Stimulated activated CD4-positive, alpha-beta T cell treated with anti-CD3 and anti-CD28 coated beads, Interleukin-4, amount 100 ng/mL, for 1 hour (primary cell): Measurements from ENCODE around the gene EPS8L2.
"Not testable (repeated sequence)": the region's sequence is repeated elsewhere in the genome, so short reads cannot be mapped to it uniquely, and the experiment has no call there.

Experiments used
- DNase-seq: peaks from one replicate; pipeline ENCODE4 v3.0.0-alpha.2; 2020

EPS8L2 gene

GRCh38 chr11:705646-706438, at the start of gene EPS8L2:
Gene EPS8L2 (plus strand): TSS chr11:706231. CDS start chr11:709408, 3,177 bp downstream.
- peak; percentile 29 for DNase-seq

GRCh38 chr11:656426-656825, 49.6 kb upstream of the EPS8L2 start:
- DNase-seq, result no peak

DNA sequence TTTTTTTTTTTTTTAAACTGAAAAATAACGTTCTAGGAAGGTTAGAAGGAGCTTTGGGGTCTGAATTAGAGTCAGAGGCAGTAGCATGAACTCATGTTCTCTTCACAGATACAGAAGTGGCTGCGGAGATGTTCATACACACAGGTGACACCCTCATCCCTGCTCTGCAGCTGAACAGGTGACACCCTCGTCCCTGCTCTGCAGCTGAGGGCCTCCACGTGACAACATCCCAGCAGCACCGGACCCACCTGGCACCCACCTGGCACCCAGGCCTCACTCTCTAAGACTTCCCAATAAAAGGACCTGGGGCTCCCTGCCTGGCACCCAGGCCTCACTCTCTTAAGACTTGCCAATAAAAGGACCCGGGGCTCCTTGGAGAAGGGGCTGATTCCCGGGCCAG, 49.2 kb upstream of the EPS8L2 start:
- DNase-seq, result no peak

- DNase-seq, result no peak
Measured at GRCh38 chr11:657691-658126, 48.3 kb upstream of the EPS8L2 start.

DNA sequence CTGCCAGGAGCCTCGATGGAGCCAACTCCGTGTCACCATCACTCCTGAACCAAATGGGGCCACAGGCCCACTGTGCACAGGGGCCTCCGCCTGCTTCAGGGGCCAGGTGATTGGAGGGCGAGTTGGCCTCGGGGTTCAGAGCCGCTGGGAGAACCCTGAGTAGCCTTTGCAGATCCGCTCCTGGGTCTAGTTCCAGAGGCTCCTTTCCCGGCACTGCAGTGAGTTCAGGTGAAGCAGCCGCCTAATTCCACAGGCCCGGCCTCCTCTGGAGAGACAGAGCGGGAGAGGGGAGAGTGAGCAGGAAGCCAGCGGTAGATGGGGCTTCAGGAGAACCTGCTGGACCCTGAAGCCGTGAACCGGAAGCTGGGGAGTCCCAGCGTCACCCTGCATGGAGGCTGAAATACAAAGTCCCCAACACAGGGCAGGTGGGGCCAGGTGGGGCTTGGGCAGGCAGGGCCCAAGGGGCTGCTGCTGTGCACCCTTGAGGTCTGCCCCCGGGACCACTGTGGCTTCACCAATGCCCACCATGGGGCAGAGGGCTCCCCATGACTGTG, 46.4 kb upstream of the EPS8L2 start:
- DNase-seq, result no peak

GRCh38 chr11:660281-660680, 45.8 kb upstream of the EPS8L2 start:
- DNase-seq, result no peak

DNA sequence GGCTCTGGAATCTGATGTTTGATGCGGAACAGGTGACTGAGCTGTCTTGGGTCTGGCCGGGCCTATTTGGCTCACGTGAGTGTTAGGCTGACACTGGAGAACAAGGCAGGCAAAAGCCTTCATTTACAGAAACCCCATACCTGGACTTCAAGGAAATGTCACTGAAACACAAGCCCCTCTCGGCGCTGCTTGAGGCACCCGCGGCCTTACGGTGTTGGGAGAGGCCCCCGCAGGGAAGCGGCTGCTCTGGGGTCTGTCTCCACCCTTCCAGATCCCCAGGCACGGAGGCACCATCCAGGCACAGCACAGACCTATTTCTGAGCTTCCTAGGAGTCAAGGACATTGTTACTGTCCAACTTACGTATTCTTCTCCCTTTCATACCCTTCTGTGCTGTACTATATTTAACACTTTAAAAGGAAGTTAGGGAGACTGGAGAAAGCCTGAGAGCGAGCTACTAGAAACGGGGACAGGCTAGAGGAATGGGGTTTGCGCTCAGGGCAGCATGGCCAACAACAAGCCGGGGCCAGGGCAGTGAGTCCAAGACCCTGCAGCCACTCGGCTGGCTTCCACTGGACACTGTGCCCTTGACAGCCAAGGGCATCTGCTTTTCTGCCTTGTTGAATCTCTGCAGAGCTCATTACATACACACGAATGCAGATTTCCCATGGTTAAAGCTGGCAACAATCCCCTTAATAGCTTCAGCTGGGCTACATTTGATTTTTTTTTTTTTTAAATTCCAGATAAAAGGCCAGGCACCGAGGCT, 45.2 kb upstream of the EPS8L2 start:
- DNase-seq, result no peak

- peak; percentile 36 for DNase-seq
Measured at GRCh38 chr11:662689-663274, 43.2 kb upstream of the EPS8L2 start.

GRCh38 chr11:665062-665703, 40.8 kb upstream of the EPS8L2 start:
- no peak for DNase-seq

GRCh38 chr11:665704-666281, 40.2 kb upstream of the EPS8L2 start:
- no peak for DNase-seq

DNA sequence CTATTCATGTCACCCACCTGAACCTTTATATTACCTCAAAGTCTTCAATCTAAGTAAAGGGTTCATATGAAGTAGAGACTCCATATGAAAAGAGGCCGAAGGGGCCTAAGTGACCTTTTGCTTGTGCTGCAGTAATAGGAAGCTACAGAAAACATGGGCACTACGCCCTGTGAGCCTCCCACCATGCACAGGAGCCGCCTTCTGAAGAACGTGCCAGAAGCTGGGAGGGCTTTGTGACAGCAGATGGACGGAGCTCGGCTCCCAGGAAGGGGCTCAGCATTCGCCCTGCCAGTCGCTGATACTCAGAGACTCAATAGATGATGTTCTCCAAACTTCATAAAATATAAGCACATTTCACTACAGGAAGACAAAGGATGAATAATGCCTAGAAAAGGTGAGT, 32.2 kb upstream of the EPS8L2 start:
- no peak for DNase-seq

DNA sequence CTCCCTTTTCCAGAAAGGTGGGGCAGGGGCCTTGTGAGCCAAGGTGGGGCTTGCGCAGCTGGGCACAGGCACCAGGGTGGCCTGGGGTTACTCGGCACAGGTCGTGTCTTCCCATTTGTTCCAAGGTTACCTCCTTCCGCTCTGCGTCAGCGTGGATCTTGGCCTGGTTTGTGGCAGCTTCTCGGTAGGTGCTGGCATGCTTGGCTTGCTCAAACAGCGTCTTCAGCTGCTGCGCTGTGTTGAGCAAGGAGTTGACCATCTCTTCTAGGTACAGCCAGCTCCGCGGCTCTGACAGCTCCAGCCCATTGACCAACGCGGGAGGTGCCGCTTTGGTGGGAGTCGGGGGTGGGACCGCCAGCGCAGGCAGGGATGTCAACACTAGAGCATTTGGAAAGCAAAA, 31.6 kb upstream of the EPS8L2 start:
- DNase-seq, result no peak

DNA sequence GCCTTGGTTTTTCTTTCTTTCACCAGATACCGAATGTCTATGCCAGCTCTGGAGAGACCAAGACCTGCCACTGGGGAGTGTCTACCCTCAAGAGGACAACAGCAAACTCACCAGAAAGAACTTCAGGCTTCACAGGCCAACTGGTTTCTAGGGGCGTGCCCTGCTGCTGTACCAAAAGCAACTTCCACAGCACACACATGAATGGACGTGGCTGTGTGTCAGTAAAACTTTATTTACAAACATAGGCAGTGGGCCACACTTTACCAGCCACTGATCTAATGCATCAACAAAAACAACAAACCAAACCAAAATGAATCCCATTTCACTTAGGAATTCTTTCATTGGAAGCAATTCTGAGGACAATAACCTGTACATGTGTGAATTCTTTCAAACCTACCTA, 27.7 kb upstream of the EPS8L2 start:
- no peak for DNase-seq

- no peak for DNase-seq
Measured at GRCh38 chr11:679271-680207, 26.5 kb upstream of the EPS8L2 start.

- DNase-seq, result no peak
Measured at GRCh38 chr11:680476-680875, 25.6 kb upstream of the EPS8L2 start.

DNA sequence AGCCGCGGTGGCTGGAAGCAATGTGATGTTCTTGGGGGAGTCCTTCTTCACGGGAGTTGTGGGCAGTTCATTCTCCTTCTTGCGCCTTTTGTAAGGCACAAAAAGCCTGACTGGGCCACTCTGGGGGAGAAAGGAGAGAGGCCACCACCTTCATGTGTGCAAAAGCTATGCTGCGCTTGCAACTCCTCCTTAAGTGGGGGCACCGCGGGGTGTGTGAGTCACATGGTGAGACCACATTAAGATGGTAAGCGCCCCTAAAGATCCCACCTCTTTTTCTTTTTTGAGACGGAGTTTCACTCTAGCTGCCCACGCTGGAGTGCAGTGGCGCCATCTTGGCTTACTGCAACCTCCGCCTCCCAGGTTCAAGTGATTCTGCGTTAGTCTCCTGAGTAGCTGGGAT, 25.1 kb upstream of the EPS8L2 start:
- no peak for DNase-seq

GRCh38 chr11:686451-687243, 19.4 kb upstream of the EPS8L2 start:
- DNase-seq, result no peak

- DNase-seq, result no peak
Measured at GRCh38 chr11:687751-688150, 18.3 kb upstream of the EPS8L2 start.

DNA sequence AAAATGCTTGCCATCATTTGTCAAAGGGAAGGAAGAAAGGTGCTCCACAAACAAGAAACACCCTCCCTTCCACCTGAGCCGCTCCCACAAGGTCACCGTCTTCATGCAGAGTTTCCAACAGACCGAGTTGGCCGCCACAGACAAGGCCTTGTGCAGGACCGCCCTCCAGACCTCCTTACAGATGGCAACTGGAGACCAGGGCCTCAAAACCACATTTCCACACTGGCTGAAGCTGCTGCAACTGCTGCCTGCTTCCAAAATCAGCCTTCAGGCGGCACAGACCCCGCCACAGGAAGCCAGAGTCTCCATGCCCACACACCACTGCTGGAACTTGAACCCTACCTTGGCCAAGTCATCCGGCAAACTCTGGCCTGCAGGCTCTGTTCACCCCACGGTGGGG, 17.4 kb upstream of the EPS8L2 start:
- DNase-seq, result no peak

DNA sequence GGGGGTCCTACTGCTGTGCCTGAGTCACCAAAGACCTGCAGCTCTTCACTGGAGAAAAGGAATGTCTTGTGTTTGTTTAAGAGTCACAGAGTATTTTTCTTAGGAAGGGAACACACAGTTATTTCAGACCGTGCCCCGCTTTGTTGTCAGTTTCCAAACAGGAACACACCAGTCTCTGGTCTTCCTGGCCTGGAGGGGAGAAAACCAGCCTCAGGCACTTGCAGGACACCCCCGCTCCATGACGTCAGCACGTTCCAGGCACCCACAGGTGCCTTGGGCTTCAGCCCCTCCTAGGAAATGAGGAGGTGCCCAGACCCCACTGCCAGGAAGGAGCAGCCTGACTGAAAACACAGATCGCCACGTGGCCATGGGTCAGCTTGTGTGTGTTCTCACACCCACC, 16.4 kb upstream of the EPS8L2 start:
- no peak for DNase-seq

- DNase-seq, result not testable (repeated sequence)
Measured at GRCh38 chr11:690244-690643, 15.8 kb upstream of the EPS8L2 start.
